Upper lobe of left lung (tissue), 4 donors: ENCODE measurements around the gene MCF2L2.
"Not testable (repeated sequence)": the region's sequence is repeated elsewhere in the genome, so short reads cannot be mapped to it uniquely, and the experiment has no call there.

Source experiments
- CTCF ChIP-seq, 6 experiments: fragments of 450-650 bp in 4 of 6; fragments of 200-600 bp in 2 of 6; sonication (generic) in 2 of 6; IDR thresholded peaks; one replicate each; pipeline ENCODE4 v1.5.1; 2016 to 2019; ENCODE audit warnings: antibody characterized with exemption in 6 of 6
- POLR2A ChIP-seq, 4 donors: fragments of 450-650 bp; IDR thresholded peaks; one replicate each; pipeline ENCODE4 v1.5.1; 2016 to 2017; ENCODE audit warnings: antibody characterized with exemption in 4 of 4, mild to moderate bottlenecking in 2 of 4
- POLR2AphosphoS5 ChIP-seq, 2 donors: sonication (generic); formaldehyde crosslinking; IDR thresholded peaks; one replicate each; pipeline ENCODE4 v1.5.1; 2017; ENCODE audit warnings: antibody characterized with exemption in 2 of 2

DNA sequence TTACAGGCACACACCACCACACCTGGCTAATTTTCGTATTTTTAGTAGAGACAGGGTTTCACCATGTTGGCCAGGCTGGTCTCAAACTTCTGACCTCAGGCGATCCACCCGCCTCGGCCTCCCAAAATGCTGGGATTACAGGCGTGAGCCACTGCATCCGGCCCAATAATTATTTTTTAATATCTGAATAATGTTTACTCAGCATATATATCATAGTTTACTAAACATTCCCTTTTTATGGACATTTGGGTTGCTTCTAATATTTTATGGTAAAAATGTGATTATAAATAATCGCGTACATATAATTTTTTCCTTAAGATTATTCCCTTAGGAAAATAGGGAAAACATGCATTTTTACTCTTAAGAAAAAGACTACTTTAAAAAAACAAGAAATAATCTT, 198.2 kb downstream of the MCF2L2 start:
- TF ChIP-seq POLR2AphosphoS5, POLR2A, CTCF (IDR thresholded peaks at IDR 0.05): not testable (repeated sequence)
